ENCODE results near the gene MAP3K4. TPM values are rescaled to one million over a fixed set of nuclear protein-coding genes. Genes with fewer than 3 reads are reported as not detected.
A peak's percentile ranks its signal among the peaks of the same experiment; 100 is the strongest.

The MAP3K4 gene
- total and polyA plus RNA-seq, 7 donors = 4.6 to 79.2 (median 22.7) TPM

DNA sequence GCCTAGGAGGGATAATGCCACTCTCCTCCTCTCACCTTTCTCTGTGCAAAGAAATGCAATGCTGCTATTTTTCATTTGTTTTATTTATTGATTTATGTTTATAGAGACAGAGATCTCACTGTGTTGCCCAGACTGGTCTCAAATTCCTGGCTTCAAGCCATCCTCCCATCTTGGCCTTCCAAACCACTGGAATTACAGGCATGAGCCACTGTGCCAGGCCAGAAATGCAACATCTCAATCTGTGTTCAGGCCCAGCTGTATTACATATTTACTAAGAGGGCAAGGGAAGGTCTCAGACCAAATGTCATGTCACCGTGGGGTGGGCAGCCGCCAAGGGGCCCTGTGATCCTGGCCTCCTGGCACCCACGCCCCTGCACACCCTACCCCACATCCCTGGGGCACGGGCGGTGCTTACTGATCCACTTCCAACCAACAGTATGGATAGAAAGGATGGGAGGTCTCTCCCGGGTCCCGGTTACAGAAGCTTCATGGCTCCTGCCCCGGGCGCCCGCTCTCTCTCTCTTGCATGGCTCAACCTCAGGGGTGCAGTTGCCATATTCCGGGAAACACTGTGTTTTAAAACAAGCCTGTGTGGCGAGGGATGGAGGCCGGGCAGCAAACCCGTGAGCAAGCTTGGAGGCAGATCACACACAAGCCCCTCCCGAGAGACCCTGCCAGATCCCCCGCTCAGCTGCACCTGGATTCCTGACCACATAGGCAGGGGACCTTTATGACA is 170.5 kb downstream of the MAP3K4 start:
- TF ChIP-seq EP300 (IDR thresholded peaks at IDR 0.05) (no peak), POLR2AphosphoS5 (IDR thresholded peaks at IDR 0.05) (no peak), POLR2A (IDR thresholded peaks at IDR 0.05) (no peak)
- TF ChIP-seq, protein P1, sequence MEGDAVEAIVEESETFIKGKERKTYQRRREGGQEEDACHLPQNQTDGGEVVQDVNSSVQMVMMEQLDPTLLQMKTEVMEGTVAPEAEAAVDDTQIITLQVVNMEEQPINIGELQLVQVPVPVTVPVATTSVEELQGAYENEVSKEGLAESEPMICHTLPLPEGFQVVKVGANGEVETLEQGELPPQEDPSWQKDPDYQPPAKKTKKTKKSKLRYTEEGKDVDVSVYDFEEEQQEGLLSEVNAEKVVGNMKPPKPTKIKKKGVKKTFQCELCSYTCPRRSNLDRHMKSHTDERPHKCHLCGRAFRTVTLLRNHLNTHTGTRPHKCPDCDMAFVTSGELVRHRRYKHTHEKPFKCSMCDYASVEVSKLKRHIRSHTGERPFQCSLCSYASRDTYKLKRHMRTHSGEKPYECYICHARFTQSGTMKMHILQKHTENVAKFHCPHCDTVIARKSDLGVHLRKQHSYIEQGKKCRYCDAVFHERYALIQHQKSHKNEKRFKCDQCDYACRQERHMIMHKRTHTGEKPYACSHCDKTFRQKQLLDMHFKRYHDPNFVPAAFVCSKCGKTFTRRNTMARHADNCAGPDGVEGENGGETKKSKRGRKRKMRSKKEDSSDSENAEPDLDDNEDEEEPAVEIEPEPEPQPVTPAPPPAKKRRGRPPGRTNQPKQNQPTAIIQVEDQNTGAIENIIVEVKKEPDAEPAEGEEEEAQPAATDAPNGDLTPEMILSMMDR (IDR thresholded peaks at IDR 0.05) = no peak
- peak; percentile 62 for DNase-seq
- intact Hi-C loops (cut with DNase I) = loop anchor here (5.0 kb wide), 1 partner anchor 95 kb away; no protein-coding TSS in a partner anchor
- H3K27ac ChIP-seq = peak overlapping the region in 2 of 4 donors; percentile 23 to 76
- H3K4me1 ChIP-seq = peaks cover 0 to 30% (median 26%) of the 10 kb centered on the region in 4 donors
- H3K27me3 ChIP-seq = no peaks in the 10 kb centered on the region
- 92 to 94% methylated on average over 16 of the region's 16 CpGs for WGBS, 2 donors
- no peak overlapping the region for H3K4me3 ChIP-seq
- H3K36me3 ChIP-seq = peaks cover 0 to 23% (median 0%) of the 10 kb centered on the region in 4 donors
- no peaks in the 10 kb centered on the region for H3K9me3 ChIP-seq

GRCh38 chr6:161162722-161163121 is 171.2 kb downstream of the MAP3K4 start:
- intact Hi-C loops (cut with DNase I) = loop anchor here (5.0 kb wide), 1 partner anchor 95 kb away; no protein-coding TSS in a partner anchor
- TF ChIP-seq, protein P1 (IDR thresholded peaks at IDR 0.05) = no peak
- no peak for TF ChIP-seq EP300 (IDR thresholded peaks at IDR 0.05)
- TF ChIP-seq POLR2A (IDR thresholded peaks at IDR 0.05) = no peak
- TF ChIP-seq POLR2AphosphoS5 (IDR thresholded peaks at IDR 0.05) = no peak
- no peaks in the 10 kb centered on the region for H3K27me3 ChIP-seq
- H3K4me1 ChIP-seq = peaks cover 0 to 30% (median 26%) of the 10 kb centered on the region in 4 donors
- peak; percentile 46 for DNase-seq
- peaks cover 0 to 23% (median 0%) of the 10 kb centered on the region in 4 donors for H3K36me3 ChIP-seq
- H3K9me3 ChIP-seq = no peaks in the 10 kb centered on the region
- H3K27ac ChIP-seq = no peak overlapping the region
- no peak overlapping the region for H3K4me3 ChIP-seq
- 87 to 90% methylated on average over 9 of the region's 9 CpGs for WGBS, 2 donors

GRCh38 chr6:161163466-161164181 is 172.1 kb downstream of the MAP3K4 start:
- Histone ChIP-seq H3K4me3 (no peak overlapping the region), H3K27me3 (no peaks in the 10 kb centered on the region), H3K27ac (no peak overlapping the region), H3K4me1 (peaks cover 0 to 36% (median 29%) of the 10 kb centered on the region in 4 donors), H3K9me3 (no peaks in the 10 kb centered on the region), H3K36me3 (peaks cover 0 to 23% (median 0%) of the 10 kb centered on the region in 4 donors)
- TF ChIP-seq POLR2A (IDR thresholded peaks at IDR 0.05) = no peak
- TF ChIP-seq, protein P1 (IDR thresholded peaks at IDR 0.05) = no peak
- no peak for TF ChIP-seq POLR2AphosphoS5 (IDR thresholded peaks at IDR 0.05)
- DNase-seq = peak; percentile 33
- intact Hi-C loops (cut with DNase I) = loop anchor here (5.0 kb wide), 1 partner anchor 94 kb away; no protein-coding TSS in a partner anchor
- 72 to 91% methylated on average over 13 of the region's 13 CpGs for WGBS, 2 donors

DNA sequence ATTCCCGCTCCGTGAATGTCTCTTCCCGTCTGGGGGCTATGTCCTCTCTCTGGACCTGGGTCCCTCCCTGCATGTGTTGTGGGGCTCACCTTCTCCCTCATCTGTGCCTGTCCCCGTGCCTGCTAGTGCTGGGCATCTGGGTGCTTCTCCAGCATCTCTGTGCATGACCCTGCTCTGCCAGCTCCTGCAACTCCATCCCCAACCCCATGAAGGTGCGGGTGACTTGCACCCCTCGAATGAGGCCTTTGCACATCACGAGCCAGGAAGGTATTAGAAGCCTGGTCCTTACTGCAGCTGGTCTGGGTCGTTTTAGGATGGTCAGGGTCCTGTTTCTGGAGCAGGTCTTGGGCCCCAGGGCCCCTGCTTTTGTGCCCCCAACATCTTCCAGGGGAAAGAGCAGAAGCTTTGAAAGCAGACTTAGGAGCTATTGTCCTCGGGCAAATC is 172.6 kb downstream of the MAP3K4 start:
- Histone ChIP-seq H3K27ac (no peak overlapping the region), H3K4me1 (peaks cover 0 to 42% (median 34%) of the 10 kb centered on the region in 4 donors), H3K9me3 (no peaks in the 10 kb centered on the region), H3K36me3 (peaks cover 0 to 23% (median 0%) of the 10 kb centered on the region in 4 donors), H3K4me3 (no peak overlapping the region), H3K27me3 (no peaks in the 10 kb centered on the region)
- no peak for TF ChIP-seq POLR2A (IDR thresholded peaks at IDR 0.05)
- TF ChIP-seq, protein P1 (IDR thresholded peaks at IDR 0.05) = no peak
- no peak for TF ChIP-seq EP300 (IDR thresholded peaks at IDR 0.05)
- intact Hi-C loops (cut with DNase I) = loop anchor here (5.0 kb wide), 1 partner anchor 93 kb away; no protein-coding TSS in a partner anchor
- DNase-seq = peak; percentile 30
- WGBS, 2 donors = 84 to 93% methylated on average over 9 of the region's 9 CpGs

Data from sigmoid colon (tissue), 7 donors.